K562 (cell line): ENCODE results near the gene RABEPK. TPM values are rescaled to one million over a fixed set of nuclear protein-coding genes. Genes with fewer than 3 reads are reported as not detected.

Source experiments
- CBX3 ChIP-seq, 2 experiments: IDR thresholded peaks; 1 replicate in 1 of 2; 2 replicates in 1 of 2; pipeline ENCODE4 v1.6.1; 2012; ENCODE audit warnings: inconsistent platforms in 2 of 2, low read length in 2 of 2, borderline replicate concordance in 1 of 2, control low read depth in 1 of 2
- E2F4 ChIP-seq: sonication (generic); formaldehyde crosslinking; IDR thresholded peaks from 2 replicates; pipeline ENCODE4 v1.8.0; 2022; ENCODE audit warnings: mild to moderate bottlenecking, low read depth, missing genetic modification reagents
- EHMT2 ChIP-seq: fragments of 450-650 bp; IDR thresholded peaks from 2 replicates; pipeline ENCODE4 v1.6.1; 2018; ENCODE audit warnings: antibody characterized with exemption
- ESRRB ChIP-seq: fragments of 250-450 bp; sonication (Bioruptor Pico); IDR thresholded peaks from 2 replicates; pipeline ENCODE4 v1.5.0; 2020; ENCODE audit warnings: mild to moderate bottlenecking, moderate library complexity, borderline replicate concordance
- ETV1 ChIP-seq: fragments of 450-650 bp; conservative IDR thresholded peaks from 2 replicates; pipeline ENCODE4 v1.6.1; 2016; ENCODE audit warnings: missing genetic modification characterization, control low read depth, low read depth, missing compliant biosample characterization
- HLTF ChIP-seq: fragments of 450-650 bp; IDR thresholded peaks from 2 replicates; pipeline ENCODE4 v1.6.1; 2016
- HOMEZ ChIP-seq: fragments of 250-450 bp; sonication (Bioruptor Pico); IDR thresholded peaks from 2 replicates; pipeline ENCODE4 v1.4.0; 2020; ENCODE audit warnings: mild to moderate bottlenecking, moderate library complexity
- KDM4B ChIP-seq, 2 experiments: fragments of 450-650 bp in 1 of 2; sonication (generic) in 1 of 2; IDR thresholded peaks; 2 replicates each; pipeline ENCODE4 v1.6.1; 2016 to 2017; ENCODE audit warnings: borderline replicate concordance in 2 of 2, antibody characterized with exemption in 1 of 2, low read depth in 1 of 2, mild to moderate bottlenecking in 1 of 2
- MITF ChIP-seq: IDR thresholded peaks from 2 replicates; pipeline ENCODE4 v1.6.1; 2014; ENCODE audit warnings: antibody characterized with exemption
- NCOA6 ChIP-seq: fragments of 450-650 bp; IDR thresholded peaks from 2 replicates; pipeline ENCODE4 v1.6.1; 2017; ENCODE audit warnings: mild to moderate bottlenecking
- PKNOX1 ChIP-seq: fragments of 450-650 bp; IDR thresholded peaks from 2 replicates; pipeline ENCODE4 v1.6.1; 2016
- PML ChIP-seq: IDR thresholded peaks from 2 replicates; pipeline ENCODE4 v1.6.1; 2012; ENCODE audit warnings: low read length, inconsistent platforms
- POLR2A ChIP-seq: fragments of 450-650 bp; conservative IDR thresholded peaks from 2 replicates; pipeline ENCODE4 v1.6.1; 2016
- SAFB ChIP-seq: fragments of 200-400 bp; formaldehyde crosslinking; IDR thresholded peaks from 2 replicates; pipeline ENCODE4 v1.6.1; 2017; ENCODE audit warnings: low read depth, low read length, borderline replicate concordance
- SETDB1 ChIP-seq: IDR thresholded peaks from one replicate; pipeline ENCODE4 v1.6.1; 2012; ENCODE audit warnings: low read length, control low read depth, inconsistent platforms
- SMARCB1 ChIP-seq: IDR thresholded peaks from 2 replicates; pipeline ENCODE4 v1.6.1; 2011; ENCODE audit warnings: improper control_type of control experiment, low read depth; ENCODE audit not compliant: insufficient read length
- SNIP1 ChIP-seq: fragments of 450-650 bp; IDR thresholded peaks from 2 replicates; pipeline ENCODE4 v1.7.1; 2017; ENCODE audit warnings: low read depth, mild to moderate bottlenecking
- SREBF1 ChIP-seq: fragments of 150-350 bp; IDR thresholded peaks from 2 replicates; pipeline ENCODE4 v1.6.1; 2014; ENCODE audit warnings: antibody characterized with exemption, low read depth, low read length, borderline replicate concordance
- XRCC5 ChIP-seq: fragments of 200-400 bp; formaldehyde crosslinking; IDR thresholded peaks from 2 replicates; pipeline ENCODE4 v1.6.1; 2017; ENCODE audit warnings: low read depth, mild to moderate bottlenecking, low read length
- ZBTB8A ChIP-seq: fragments of 450-650 bp; IDR thresholded peaks from 2 replicates; pipeline ENCODE4 v1.6.1; 2018; ENCODE audit warnings: mild to moderate bottlenecking, moderate library complexity; ENCODE audit not compliant: partially characterized antibody
- ZNF134 ChIP-seq: fragments of 250-450 bp; sonication (Bioruptor Pico); conservative IDR thresholded peaks from 2 replicates; pipeline ENCODE4 v1.4.0; 2020
- ZNF184 ChIP-seq: sonication (generic); formaldehyde crosslinking; IDR thresholded peaks from 2 replicates; pipeline ENCODE4 v1.5.0; 2020; ENCODE audit warnings: missing genetic modification reagents
- ZNF239 ChIP-seq: fragments of 250-450 bp; sonication (Bioruptor Pico); IDR thresholded peaks from 2 replicates; pipeline ENCODE4 v1.4.0; 2020; ENCODE audit warnings: mild to moderate bottlenecking
- ZNF431 ChIP-seq: sonication (generic); formaldehyde crosslinking; IDR thresholded peaks from 2 replicates; pipeline ENCODE4 v1.8.0; 2022; ENCODE audit warnings: mild to moderate bottlenecking, missing genetic modification reagents
- ZNF696 ChIP-seq: fragments of 250-450 bp; sonication (Bioruptor Pico); conservative IDR thresholded peaks from 2 replicates; pipeline ENCODE4 v1.4.0; 2020; ENCODE audit warnings: mild to moderate bottlenecking, moderate library complexity
- ZNF75A ChIP-seq: fragments of 450-650 bp; formaldehyde crosslinking; IDR thresholded peaks from 2 replicates; pipeline ENCODE4 v1.4.0; 2020; ENCODE audit warnings: mild to moderate bottlenecking
- polyA plus RNA-seq, 8 experiments: library from polyadenylated mRNA; depleted of rRNA in 4 of 8; stranded (reverse) in 5 of 8; unstranded in 3 of 8; fragments of >200 nt; fragmentation: Nextera tagmentation in 2 of 8; fragmentation: Illumina TruSeq in 1 of 8; extraction: Ambion mirVana in 2 of 8; extraction: Trizol in 1 of 8; gene quantifications; 2 replicates each; pipeline versions ENCODE4 v1.2.1 to v1.2.3, GENCODE V29; 2011 to 2014; ENCODE audit warnings: inconsistent platforms in 1 of 8, missing spikeins in 1 of 8
- total RNA-seq, 7 experiments: library from RNA; depleted of rRNA in 6 of 7; stranded (reverse); fragments of >200 nt in 6 of 7; fragmentation: Illumina TruSeq in 2 of 7; extraction: Trizol in 2 of 7; gene quantifications; 2 replicates each; pipeline versions ENCODE4 v1.2.1 to v1.2.3, GENCODE V29; 2011 to 2021; ENCODE audit warnings: low replicate concordance in 1 of 7

The RABEPK gene
- total and polyA plus RNA-seq, 9 of the 15 experiments (the other 6 are each of a cell fraction or from before 2014, with no cell fraction given) = 38.3 to 113 (median 52.8) TPM

GRCh38 chr9:125241000-125241862 is 40.9 kb downstream of the RABEPK start, which contains the start of gene HSPA5 (continued):
- peak; percentile 84 for TF ChIP-seq E2F4 (CRISPR knock-in tag)
- TF ChIP-seq SMARCB1 = no peak
- TF ChIP-seq SNIP1 = no peak
- peak in 1 of 2 experiments; percentile 81; a peak in 1 of 4 replicates for TF ChIP-seq KDM4B (IDR thresholded peaks at IDR 0.05; ENCODE audit: borderline replicate concordance in 2 of 2, low read depth in 1 of 2)
- peak; percentile 12; the same call in 1 of the 2 replicates for TF ChIP-seq SREBF1
- no peak for TF ChIP-seq ZNF239 (CRISPR knock-in tag)
- no peak for TF ChIP-seq SETDB1
- TF ChIP-seq ZNF184 (CRISPR knock-in tag) = no peak
- TF ChIP-seq HOMEZ (CRISPR knock-in tag) = no peak
- no peak for TF ChIP-seq PKNOX1
- TF ChIP-seq EHMT2 = no peak
- TF ChIP-seq XRCC5 = no peak
- TF ChIP-seq SAFB = peak; percentile 60; the same call in 1 of the 2 replicates
- TF ChIP-seq ZBTB8A = no peak
- peak; percentile 81 for TF ChIP-seq ZNF431 (CRISPR knock-in tag)
- no peak for TF ChIP-seq HLTF
- peak; percentile 42 for TF ChIP-seq ETV1
- TF ChIP-seq POLR2A = no peak
- TF ChIP-seq ESRRB (CRISPR knock-in tag) = no peak
- no peak for TF ChIP-seq CBX3 (IDR thresholded peaks at IDR 0.05; ENCODE audit: borderline replicate concordance in 1 of 2, low read length in 2 of 2)
- peak; percentile 97 for TF ChIP-seq PML
- no peak for TF ChIP-seq ZNF75A (CRISPR knock-in tag)
- 0 out of 2 replicates have a peak, but pooled peaks have one; percentile 42 for TF ChIP-seq ZNF134
- TF ChIP-seq MITF = no peak
- no peak for TF ChIP-seq NCOA6
- no peak for TF ChIP-seq ZNF696
